GM19372 (cell line): ENCODE measurements around the gene PAPPA.

Source experiments
- ATAC-seq: cut with Tn5 transposase; IDR thresholded peaks from one replicate; pipeline ENCODE4 v1.9.1; 2021; ENCODE audit warnings: mild to moderate bottlenecking, low read depth, moderate library complexity; ENCODE audit not compliant: unreplicated experiment

Gene PAPPA

GRCh38 chr9:116219686-116220085 is 66.1 kb downstream of the PAPPA start:
- no peak for ATAC-seq

GRCh38 chr9:116223926-116224325 is 70.3 kb downstream of the PAPPA start:
- no peak for ATAC-seq

GRCh38 chr9:116230051-116230632 is 76.6 kb downstream of the PAPPA start:
- no peak for ATAC-seq

- ATAC-seq: no peak
These were observed 79.0 kb downstream of the PAPPA start for GRCh38 chr9:116232424-116233159.

GRCh38 chr9:116233160-116233530 is 79.6 kb downstream of the PAPPA start:
- no peak for ATAC-seq

GRCh38 chr9:116234081-116234480 is 80.5 kb downstream of the PAPPA start:
- no peak for ATAC-seq

- ATAC-seq: no peak
These were observed 83.4 kb downstream of the PAPPA start for GRCh38 chr9:116236979-116237378.

GRCh38 chr9:116237456-116237855 is 83.9 kb downstream of the PAPPA start:
- ATAC-seq: no peak

- ATAC-seq: no peak
These were observed 84.6 kb downstream of the PAPPA start for GRCh38 chr9:116238225-116238624.

- ATAC-seq: no peak
These were observed 85.3 kb downstream of the PAPPA start for GRCh38 chr9:116238776-116239340.

- ATAC-seq: no peak
These were observed 90.1 kb downstream of the PAPPA start for GRCh38 chr9:116243708-116244107.

- no peak for ATAC-seq
These were observed 93.7 kb downstream of the PAPPA start for GRCh38 chr9:116247284-116247683.

GRCh38 chr9:116247791-116248374 is 94.3 kb downstream of the PAPPA start:
- ATAC-seq: no peak

- ATAC-seq: no peak
These were observed 97.3 kb downstream of the PAPPA start for GRCh38 chr9:116250891-116251290.

- no peak for ATAC-seq
These were observed 97.8 kb downstream of the PAPPA start for GRCh38 chr9:116251366-116251765.

GRCh38 chr9:116260531-116260930 is 106.9 kb downstream of the PAPPA start:
- ATAC-seq: no peak

GRCh38 chr9:116262448-116262847 is 108.9 kb downstream of the PAPPA start:
- no peak for ATAC-seq

- no peak for ATAC-seq
These were observed 110.8 kb downstream of the PAPPA start for GRCh38 chr9:116264361-116264760.

GRCh38 chr9:116267021-116267420 is 113.4 kb downstream of the PAPPA start:
- ATAC-seq: no peak

GRCh38 chr9:116269250-116269649 is 115.7 kb downstream of the PAPPA start:
- ATAC-seq: no peak

GRCh38 chr9:116270546-116270945 is 117.0 kb downstream of the PAPPA start:
- ATAC-seq: no peak

GRCh38 chr9:116271340-116271739 is 117.7 kb downstream of the PAPPA start:
- no peak for ATAC-seq
